ENCODE results near the gene RMI2.

Gene RMI2

DNA sequence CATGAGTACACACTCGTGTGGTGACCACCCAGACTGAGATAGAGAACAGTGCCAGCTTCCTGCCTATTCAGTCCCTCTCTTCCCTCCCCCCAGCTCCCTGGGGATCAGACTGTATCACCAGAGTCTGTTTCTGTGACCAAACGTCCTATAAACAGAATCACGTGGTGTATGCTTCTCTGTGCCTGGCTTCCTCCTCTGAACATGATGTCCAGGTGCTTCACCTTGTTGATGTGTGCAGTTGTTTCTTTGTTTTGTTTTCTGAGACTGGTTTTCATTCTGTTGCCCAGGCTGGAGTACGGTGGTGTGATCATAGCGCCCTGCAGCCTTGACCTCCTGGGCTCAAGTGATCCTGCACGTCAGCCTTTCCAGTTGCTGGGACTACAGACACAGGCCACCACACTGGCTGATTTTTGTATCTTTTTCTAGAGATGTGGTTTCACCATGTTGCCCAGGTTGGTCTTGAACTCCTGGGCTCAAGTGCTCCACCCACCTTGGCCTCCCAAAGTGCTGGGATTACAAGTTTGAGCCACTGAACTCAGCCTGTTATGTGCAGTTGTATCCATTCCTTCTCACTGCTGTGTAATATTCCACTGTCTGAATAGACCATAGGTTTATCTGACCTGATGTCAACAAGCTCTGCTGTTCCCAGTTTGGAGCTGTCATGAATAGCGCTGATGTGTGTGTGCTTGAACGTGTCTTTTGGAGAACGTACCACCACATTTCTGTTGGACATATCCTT lies 35.2 kb upstream of the RMI2 start:
- DNase-seq (ENCODE audit: low read depth in 2 of 2) = no peak

DNA sequence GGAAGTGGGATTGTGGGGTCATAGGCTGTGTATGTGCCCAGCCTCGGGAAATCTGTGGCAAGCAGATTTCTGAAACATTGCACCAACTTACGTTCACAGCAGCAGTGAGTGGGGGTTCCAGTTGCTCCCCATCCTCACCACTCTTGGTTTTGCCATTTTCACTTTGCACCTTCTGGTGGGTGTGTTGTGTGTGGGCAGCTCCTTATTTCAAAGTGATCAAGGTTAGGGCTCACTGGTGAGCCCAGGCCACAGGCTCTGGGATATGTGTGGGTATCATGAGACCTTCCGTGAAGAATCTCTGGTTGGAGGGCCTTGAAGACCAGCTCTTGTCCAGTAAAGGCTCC lies 34.7 kb upstream of the RMI2 start:
- no peak for DNase-seq (ENCODE audit: low read depth in 2 of 2)

DNA sequence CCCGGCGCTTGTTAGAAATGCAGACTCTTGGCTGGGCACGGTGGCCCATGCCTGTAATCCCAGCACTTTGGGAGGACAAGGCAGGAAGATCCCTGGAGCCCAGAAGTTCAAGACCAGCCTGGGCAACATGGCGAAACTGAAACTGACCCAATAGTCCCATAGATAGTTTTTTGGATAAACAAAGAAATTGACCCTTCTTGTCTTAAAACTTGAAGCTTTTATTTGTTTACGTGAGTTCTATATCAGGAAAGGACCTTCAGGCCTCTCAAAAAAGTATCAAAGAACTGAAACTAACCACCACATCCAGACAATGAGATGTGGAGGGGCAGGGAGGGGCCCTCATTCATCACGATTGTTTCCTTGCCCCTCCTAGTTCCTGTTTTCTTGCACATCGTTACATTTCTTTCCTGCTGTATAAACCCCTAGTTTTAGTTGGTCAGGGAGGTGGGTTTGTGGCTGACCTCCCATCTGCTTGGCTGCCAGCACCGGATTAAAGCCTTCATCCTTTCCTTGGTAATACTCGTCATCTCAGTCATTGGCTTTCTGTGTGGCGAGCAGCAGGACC lies 34.2 kb upstream of the RMI2 start:
- DNase-seq (ENCODE audit: low read depth in 2 of 2) = no peak

GRCh38 chr16:11312718-11313492 lies 32.4 kb upstream of the RMI2 start:
- DNase-seq (ENCODE audit: low read depth in 2 of 2) = no peak

DNA sequence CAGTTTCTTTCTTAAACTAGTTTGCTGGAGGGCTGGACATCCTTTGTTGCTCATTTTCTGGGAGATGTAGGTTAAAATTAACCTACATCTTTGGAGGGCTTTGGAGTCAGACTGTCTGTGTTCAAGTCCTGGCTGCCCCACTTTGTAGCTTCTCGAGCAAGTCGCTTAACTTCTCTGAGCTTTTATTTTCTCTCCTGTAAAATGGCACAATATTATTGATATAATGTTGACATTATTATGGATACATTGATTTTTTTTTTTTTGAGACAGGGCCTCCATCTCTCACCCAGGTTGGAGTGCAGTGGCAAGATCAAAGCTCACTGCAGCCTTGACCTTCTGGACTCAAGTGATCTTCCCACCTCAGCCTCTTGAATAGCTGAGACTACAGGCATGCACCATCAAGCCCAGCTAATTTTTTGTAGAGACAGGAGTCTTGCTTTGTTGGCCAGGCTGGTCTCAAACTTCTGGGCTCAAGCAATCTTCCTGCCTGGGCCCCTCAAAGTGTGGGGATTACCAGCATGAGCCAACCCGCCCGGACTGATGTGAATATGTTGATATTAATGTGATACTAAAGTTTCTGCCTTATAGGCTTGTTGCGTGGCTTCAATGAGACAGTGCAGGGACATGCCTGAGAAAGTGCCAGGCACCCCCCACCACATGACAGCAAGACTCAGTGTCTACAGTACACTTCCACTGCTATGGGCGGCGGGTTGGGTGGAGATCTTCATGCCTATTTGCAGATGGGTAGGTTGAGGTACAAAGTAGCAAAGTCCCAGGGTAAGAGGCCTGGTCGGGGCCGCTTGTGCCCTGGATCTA lies 31.6 kb upstream of the RMI2 start:
- no peak for DNase-seq (ENCODE audit: low read depth in 2 of 2)

GRCh38 chr16:11314309-11314894 lies 30.9 kb upstream of the RMI2 start:
- no peak for DNase-seq (ENCODE audit: low read depth in 2 of 2)

DNA sequence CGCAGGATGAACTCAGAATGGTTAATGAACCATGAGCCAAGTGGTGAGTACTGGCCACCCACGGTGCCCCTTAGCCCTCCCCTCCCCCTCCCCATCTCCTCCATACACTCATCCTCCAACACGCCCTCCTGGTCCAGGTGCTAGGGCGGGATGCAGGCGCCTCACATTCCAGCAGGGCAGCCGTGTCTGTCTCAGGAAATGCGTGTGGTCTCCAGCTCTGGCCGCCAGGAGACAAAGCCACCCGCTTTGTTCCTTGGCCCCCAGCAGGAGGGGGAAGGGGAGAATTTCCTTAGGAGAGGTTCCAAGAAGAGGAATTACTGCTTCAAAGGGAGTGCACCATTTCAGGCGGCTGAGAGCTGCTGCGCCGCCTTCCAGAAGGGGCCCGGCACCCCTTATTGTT lies 29.7 kb upstream of the RMI2 start:
- DNase-seq (ENCODE audit: low read depth in 2 of 2) = no peak

DNA sequence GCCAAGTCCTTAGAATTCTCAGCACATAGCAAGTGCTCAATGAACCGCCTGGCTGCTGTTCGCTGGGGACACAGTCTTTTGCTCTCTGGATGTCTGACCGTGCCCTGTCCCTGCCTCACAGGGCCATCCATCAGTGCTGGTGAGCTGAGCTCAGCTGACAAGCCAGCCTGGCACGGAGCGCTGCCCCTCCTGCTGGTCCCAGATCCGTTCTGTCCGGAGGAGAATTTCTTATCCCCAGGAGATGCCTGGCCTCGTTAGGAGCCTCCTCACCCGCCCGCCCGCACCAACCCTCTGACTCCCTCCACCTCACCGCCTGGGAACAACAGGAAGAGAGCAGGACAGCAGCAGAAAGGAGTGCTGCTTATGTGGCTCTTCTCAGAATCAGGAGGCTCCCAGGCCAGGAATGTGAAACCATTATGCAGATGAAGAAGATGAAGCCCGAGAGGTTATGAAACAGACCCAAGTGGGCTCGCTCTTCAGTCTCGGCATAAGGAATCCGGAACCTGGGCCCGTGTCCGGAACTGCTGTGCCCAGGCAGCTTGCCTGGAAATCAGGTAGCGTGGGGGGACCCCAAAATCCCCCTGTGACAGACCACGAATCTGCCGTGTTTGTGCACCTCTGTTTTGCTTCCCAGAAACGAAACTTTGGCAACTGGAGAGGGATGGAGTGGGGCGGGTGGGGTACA lies 28.8 kb upstream of the RMI2 start:
- DNase-seq (ENCODE audit: low read depth in 2 of 2) = no peak

GRCh38 chr16:11318817-11319216 lies 26.4 kb upstream of the RMI2 start:
- DNase-seq (ENCODE audit: low read depth in 2 of 2) = no peak

DNA sequence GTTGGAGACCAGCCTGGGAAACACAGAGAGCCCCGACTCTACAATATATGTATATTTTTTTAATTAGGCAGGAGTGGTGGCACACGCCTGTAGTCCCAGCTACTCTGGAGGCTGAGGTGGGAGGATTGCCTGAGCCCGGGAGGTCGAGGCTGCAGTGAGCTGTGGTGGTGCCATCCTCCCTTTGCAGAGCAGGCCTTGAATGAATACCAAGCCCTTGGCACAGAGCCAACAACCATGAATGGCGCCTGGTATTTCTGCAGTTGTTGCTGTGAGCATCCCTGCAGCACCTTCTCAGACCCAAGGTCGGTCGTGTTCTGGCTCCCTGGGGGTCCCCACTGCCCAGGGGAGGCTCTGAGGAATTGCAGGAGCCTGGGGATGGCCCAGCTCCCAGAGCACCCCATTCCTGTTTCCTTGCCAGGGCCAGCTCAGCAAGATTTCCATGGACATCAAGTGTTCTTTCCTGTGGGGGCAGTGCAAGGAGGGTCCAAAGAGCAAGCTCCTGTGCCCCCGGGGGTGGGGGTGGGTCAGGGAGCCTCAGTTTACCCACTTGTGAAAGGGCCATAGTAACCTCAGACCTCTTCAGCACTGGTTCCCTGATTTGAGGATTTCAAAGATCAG lies 25.6 kb upstream of the RMI2 start:
- DNase-seq (ENCODE audit: low read depth in 2 of 2) = no peak

DNA sequence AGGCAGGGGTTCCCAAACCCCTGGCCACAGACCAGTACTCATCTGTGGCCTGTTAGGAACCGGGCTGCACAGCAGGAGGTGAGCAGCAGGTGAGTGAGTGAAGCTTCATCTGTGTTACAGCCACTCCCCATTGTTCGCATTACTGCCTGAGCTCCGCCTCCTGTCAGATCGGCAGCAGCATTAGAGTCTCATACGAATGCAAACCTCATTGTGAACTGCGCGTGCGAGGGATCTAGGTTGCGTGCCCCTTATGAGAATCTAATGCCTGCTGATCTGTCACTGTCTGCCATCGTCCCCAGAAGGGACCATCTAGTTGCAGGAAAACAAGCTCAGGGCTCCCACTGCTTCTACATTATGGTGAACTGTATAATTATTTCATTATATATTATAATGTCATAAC lies 25.1 kb upstream of the RMI2 start:
- DNase-seq (ENCODE audit: low read depth in 2 of 2) = no peak

DNA sequence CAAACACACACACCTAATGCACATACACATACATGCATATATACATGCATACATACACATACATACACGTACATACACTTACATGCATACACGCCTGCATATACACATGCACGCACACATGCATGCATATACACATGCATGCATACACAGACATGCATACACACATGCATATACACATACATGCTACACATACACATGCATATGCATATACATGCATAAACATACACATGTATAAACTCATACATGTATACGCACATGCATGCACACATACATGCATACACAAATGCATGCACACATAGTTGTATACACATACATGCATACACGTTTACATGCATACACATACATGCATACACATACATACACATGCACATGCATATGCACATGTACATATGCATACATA lies 23.6 kb upstream of the RMI2 start:
- DNase-seq (ENCODE audit: low read depth in 2 of 2) = no peak

- no peak for DNase-seq (ENCODE audit: low read depth in 2 of 2)
Measured at GRCh38 chr16:11322823-11323222, 22.4 kb upstream of the RMI2 start.

- no peak for DNase-seq (ENCODE audit: low read depth in 2 of 2)
Measured at GRCh38 chr16:11323551-11324336, 21.5 kb upstream of the RMI2 start.

DNA sequence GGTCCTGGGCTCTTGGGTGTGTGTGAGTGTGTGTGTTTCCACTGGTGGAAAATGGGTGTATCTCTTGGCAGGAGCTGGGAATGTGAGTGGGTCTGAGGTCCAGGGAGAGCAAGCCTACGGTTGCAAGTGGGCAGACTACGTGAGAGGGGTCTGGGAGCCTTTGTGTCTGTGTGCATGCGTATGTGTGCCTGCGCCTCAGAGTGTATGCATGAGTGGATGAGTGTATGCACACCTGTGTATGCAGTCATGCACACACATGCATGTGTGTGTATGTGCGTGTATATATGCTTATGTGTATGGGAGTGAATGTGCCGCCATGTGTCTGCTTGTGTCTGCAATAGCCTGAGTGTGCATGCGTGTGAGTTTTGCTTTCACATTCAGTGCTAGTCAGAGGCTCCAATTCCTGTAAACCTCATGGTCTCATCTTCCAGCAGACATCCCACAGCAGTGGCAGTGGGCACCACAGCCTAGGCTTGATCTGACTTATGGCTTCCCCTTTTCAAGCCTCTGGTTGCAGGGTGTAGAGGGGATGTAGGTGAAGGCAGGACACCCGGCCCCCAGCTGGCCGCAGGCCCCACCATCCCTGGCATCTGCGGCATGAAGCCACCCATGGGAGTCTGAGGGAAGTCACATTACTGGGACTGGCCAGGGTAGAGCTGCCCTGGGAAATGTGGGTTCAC lies 19.7 kb upstream of the RMI2 start:
- DNase-seq (ENCODE audit: low read depth in 2 of 2) = no peak

DNA sequence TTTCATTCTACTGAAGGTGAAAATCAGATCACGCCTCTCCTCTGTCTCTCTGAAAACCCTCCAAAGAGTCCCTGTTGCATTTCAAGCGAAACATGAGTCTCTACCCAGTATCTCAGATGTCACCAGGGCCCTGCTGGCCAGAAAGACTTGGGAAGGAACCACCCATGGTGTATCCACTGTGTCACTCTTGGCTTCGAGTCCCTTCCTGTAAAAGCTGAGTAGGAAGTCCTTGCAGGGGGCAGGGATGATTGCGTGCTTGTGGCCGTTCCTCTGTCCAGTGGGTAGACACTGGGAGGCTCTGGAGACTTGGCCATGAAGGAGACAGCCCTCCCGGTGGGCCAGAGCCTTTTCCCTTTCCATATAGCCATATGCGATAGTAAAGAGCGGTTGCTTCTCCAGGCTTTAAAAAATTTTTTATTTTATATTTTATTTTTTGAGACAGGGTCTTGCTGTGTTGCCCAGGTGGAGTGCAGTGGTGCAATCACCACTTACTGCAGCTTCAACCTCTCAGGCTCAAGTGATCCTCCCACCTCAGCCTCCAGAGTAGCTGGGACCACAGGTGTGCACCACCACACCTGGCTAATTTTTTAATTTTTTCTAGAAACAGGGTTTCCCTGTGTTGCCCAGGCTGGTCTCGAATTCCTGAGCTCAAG lies 19.0 kb upstream of the RMI2 start:
- no peak for DNase-seq (ENCODE audit: low read depth in 2 of 2)

GRCh38 chr16:11326737-11327276 lies 18.5 kb upstream of the RMI2 start:
- no peak for DNase-seq (ENCODE audit: low read depth in 2 of 2)

- no peak for DNase-seq (ENCODE audit: low read depth in 2 of 2)
Measured at GRCh38 chr16:11327277-11328171, 17.7 kb upstream of the RMI2 start.
